ENCODE data around the gene KLHL30.

GRCh38 chr2:238150686-238151085 is 12.2 kb downstream of the KLHL30 start:
- TF ChIP-seq CTCF (conservative IDR thresholded peaks at IDR 0.05; ENCODE audit: low read depth in 2 of 2) (no peak), REST (IDR thresholded peaks at IDR 0.05; ENCODE audit: unreplicated experiment) (no peak), POLR2AphosphoS5 (IDR thresholded peaks at IDR 0.05; ENCODE audit: low read depth) (no peak), ZNF462 (CRISPR knock-in tag; IDR thresholded peaks at IDR 0.05) (no peak), ZNF331 (CRISPR knock-in tag; IDR thresholded peaks at IDR 0.05; ENCODE audit: low read depth) (no peak), ETS1 (IDR thresholded peaks at IDR 0.05) (no peak), CREB1 (CRISPR knock-in tag; IDR thresholded peaks at IDR 0.05; ENCODE audit: low read depth) (no peak), EZH2 (IDR thresholded peaks at IDR 0.05; ENCODE audit: low read depth, unreplicated experiment) (no peak), ZNF114 (CRISPR knock-in tag; IDR thresholded peaks at IDR 0.05) (no peak), EZH2phosphoT487 (IDR thresholded peaks at IDR 0.05; ENCODE audit: unreplicated experiment) (no peak), STAT1 (IDR thresholded peaks at IDR 0.05; ENCODE audit: unreplicated experiment) (no peak), NANOG (IDR thresholded peaks at IDR 0.05; ENCODE audit: borderline replicate concordance) (no peak)
